Panc1 (cell line): Measurements from ENCODE around the gene CFAP210.

Experiments
- POLR2AphosphoS5 ChIP-seq: IDR thresholded peaks from 2 replicates; pipeline ENCODE4 v1.6.1; 2012; ENCODE audit warnings: mild to moderate bottlenecking, low read depth, low read length, moderate library complexity
- SIN3A ChIP-seq: IDR thresholded peaks from 2 replicates; pipeline ENCODE4 v1.6.1; 2012; ENCODE audit warnings: low read depth, mild to moderate bottlenecking, low read length, moderate library complexity, borderline replicate concordance; ENCODE audit not compliant: insufficient read depth
- TF ChIP-seq, protein P1 (sequence below): fragments of 450-650 bp; IDR thresholded peaks from 2 replicates; pipeline ENCODE4 v1.5.1; 2017; ENCODE audit warnings: mild to moderate bottlenecking
- TF ChIP-seq, protein P2 (sequence below), 2 experiments: IDR thresholded peaks; 2 replicates each; pipeline ENCODE4 v1.6.1; 2011 to 2012; ENCODE audit warnings: low read depth in 2 of 2, control low read depth in 1 of 2, low read length in 1 of 2, mild to moderate bottlenecking in 1 of 2, moderate library complexity in 1 of 2; ENCODE audit not compliant: insufficient read depth in 1 of 2

DNA sequence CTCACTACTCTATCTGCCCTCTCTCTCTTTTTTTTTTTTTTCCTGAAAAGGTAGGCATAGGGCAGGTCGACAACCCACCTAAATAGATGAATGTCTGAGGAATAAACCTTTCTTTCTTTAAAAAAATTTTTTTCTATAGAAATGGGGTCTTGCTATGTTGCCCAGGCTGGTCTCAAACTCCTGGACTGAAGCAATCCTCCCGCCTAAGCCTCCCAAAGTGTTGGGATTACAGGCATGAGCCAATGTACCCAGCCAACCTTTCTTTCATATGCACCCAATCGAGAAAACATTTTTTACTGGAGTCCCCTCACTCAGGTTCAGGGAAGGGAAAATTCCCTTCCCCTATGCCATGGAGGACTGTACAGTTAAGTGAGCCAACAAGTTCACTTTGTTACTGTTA lies 31.0 kb downstream of the CFAP210 start:
- TF ChIP-seq, protein P1, sequence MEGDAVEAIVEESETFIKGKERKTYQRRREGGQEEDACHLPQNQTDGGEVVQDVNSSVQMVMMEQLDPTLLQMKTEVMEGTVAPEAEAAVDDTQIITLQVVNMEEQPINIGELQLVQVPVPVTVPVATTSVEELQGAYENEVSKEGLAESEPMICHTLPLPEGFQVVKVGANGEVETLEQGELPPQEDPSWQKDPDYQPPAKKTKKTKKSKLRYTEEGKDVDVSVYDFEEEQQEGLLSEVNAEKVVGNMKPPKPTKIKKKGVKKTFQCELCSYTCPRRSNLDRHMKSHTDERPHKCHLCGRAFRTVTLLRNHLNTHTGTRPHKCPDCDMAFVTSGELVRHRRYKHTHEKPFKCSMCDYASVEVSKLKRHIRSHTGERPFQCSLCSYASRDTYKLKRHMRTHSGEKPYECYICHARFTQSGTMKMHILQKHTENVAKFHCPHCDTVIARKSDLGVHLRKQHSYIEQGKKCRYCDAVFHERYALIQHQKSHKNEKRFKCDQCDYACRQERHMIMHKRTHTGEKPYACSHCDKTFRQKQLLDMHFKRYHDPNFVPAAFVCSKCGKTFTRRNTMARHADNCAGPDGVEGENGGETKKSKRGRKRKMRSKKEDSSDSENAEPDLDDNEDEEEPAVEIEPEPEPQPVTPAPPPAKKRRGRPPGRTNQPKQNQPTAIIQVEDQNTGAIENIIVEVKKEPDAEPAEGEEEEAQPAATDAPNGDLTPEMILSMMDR = no peak
- TF ChIP-seq POLR2AphosphoS5 = no peak
- TF ChIP-seq, protein P2, sequence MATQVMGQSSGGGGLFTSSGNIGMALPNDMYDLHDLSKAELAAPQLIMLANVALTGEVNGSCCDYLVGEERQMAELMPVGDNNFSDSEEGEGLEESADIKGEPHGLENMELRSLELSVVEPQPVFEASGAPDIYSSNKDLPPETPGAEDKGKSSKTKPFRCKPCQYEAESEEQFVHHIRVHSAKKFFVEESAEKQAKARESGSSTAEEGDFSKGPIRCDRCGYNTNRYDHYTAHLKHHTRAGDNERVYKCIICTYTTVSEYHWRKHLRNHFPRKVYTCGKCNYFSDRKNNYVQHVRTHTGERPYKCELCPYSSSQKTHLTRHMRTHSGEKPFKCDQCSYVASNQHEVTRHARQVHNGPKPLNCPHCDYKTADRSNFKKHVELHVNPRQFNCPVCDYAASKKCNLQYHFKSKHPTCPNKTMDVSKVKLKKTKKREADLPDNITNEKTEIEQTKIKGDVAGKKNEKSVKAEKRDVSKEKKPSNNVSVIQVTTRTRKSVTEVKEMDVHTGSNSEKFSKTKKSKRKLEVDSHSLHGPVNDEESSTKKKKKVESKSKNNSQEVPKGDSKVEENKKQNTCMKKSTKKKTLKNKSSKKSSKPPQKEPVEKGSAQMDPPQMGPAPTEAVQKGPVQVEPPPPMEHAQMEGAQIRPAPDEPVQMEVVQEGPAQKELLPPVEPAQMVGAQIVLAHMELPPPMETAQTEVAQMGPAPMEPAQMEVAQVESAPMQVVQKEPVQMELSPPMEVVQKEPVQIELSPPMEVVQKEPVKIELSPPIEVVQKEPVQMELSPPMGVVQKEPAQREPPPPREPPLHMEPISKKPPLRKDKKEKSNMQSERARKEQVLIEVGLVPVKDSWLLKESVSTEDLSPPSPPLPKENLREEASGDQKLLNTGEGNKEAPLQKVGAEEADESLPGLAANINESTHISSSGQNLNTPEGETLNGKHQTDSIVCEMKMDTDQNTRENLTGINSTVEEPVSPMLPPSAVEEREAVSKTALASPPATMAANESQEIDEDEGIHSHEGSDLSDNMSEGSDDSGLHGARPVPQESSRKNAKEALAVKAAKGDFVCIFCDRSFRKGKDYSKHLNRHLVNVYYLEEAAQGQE (IDR thresholded peaks at IDR 0.05; ENCODE audit: insufficient read depth in 1 of 2, low read depth in 2 of 2, low read length in 1 of 2) = no peak
- TF ChIP-seq SIN3A = no peak
